OCI-LY3 (cell line): ENCODE measurements around the gene CFAP74.

Experiments
- H2AFZ ChIP-seq: fragments of 200-600, 300-600 bp; shearing (Covaris generic); 2 replicates; pipeline ENCODE4 v1.6.0; 2014; ENCODE audit warnings: antibody characterized with exemption, low read depth, low read length
- H3K27ac ChIP-seq: fragments of 200-600, 300-600 bp; sonication (generic); 2 replicates; pipeline ENCODE4 v1.5.1; 2014; ENCODE audit warnings: mild to moderate bottlenecking, low read length, moderate library complexity, mixed read lengths
- H3K27me3 ChIP-seq: fragments of 200-600, 300-600 bp; sonication (generic); 2 replicates; pipeline ENCODE4 v1.6.1; 2014; ENCODE audit warnings: low read depth, low read length, mixed read lengths
- H3K36me3 ChIP-seq: fragments of 200-600, 300-600 bp; sonication (generic); replicated peaks from 2 replicates; pipeline ENCODE3; 2014; ENCODE audit warnings: low read depth, low read length, mixed read lengths
- H3K4me1 ChIP-seq: fragments of 300-600, 200-600 bp; sonication (generic); 2 replicates; pipeline ENCODE4 v1.6.1; 2014; ENCODE audit warnings: low read length, mixed read lengths
- H3K4me2 ChIP-seq: fragments of 200-600, 300-600 bp; sonication (generic); 2 replicates; pipeline ENCODE4 v1.6.1; 2014; ENCODE audit warnings: low read length, mixed read lengths
- H3K4me3 ChIP-seq: fragments of 300-600, 200-600 bp; sonication (generic); 2 replicates; pipeline ENCODE4 v1.5.1; 2014; ENCODE audit warnings: antibody characterized with exemption, mild to moderate bottlenecking, low read length, moderate library complexity
- H3K79me2 ChIP-seq: fragments of 300-600, 200-600 bp; shearing (Covaris generic); 2 replicates; pipeline ENCODE4 v1.6.1; 2014; ENCODE audit warnings: mild to moderate bottlenecking, low read length, mixed read lengths
- H3K9ac ChIP-seq: fragments of 300-600, 200-600 bp; shearing (Covaris generic); 2 replicates; pipeline ENCODE4 v1.6.0; 2014; ENCODE audit warnings: mild to moderate bottlenecking, low read length, moderate library complexity
- H3K9me3 ChIP-seq: fragments of 200-600, 300-600 bp; shearing (Covaris generic); 2 replicates; pipeline ENCODE4 v1.6.1; 2014; ENCODE audit warnings: low read length, mixed read lengths; ENCODE audit not compliant: insufficient read depth
- H4K20me1 ChIP-seq: fragments of 200-600, 300-600 bp; sonication (generic); 2 replicates; pipeline ENCODE4 v1.6.1; 2016; ENCODE audit warnings: low read length, mixed read lengths; ENCODE audit not compliant: insufficient read depth
- CTCF ChIP-seq: fragments of 200-600, 300-600 bp; sonication (generic); IDR thresholded peaks from 2 replicates; pipeline ENCODE4 v1.5.1; 2014; ENCODE audit warnings: antibody characterized with exemption, low read length, low read depth
- EZH2phosphoT487 ChIP-seq: fragments of 200-600 bp; shearing (Covaris generic); IDR thresholded peaks from 2 replicates; pipeline ENCODE4 v1.6.1; 2018; ENCODE audit warnings: antibody characterized with exemption, mixed run types, low read depth

The CFAP74 gene

GRCh38 chr1:1947493-1947892 lies 56.1 kb downstream of the CFAP74 start:
- Histone ChIP-seq H3K9ac (no peak overlapping the region), H2AFZ (no peak overlapping the region), H3K9me3 (peaks cover 5% of the 10 kb centered on the region; the same call in 1 of the 2 replicates), H3K36me3 (no peaks in the 10 kb centered on the region), H3K79me2 (no peaks in the 10 kb centered on the region), H3K4me1 (peaks cover 6% of the 10 kb centered on the region; the same call in 1 of the 2 replicates), H3K27ac (no peak overlapping the region), H4K20me1 (no peaks in the 10 kb centered on the region), H3K4me2 (no peak overlapping the region), H3K4me3 (no peak overlapping the region), H3K27me3 (no peaks in the 10 kb centered on the region)
- TF ChIP-seq EZH2phosphoT487 (no peak), CTCF (no peak)

GRCh38 chr1:1946540-1946939 lies 57.0 kb downstream of the CFAP74 start:
- Histone ChIP-seq H3K4me3 (no peak overlapping the region), H3K9ac (no peak overlapping the region), H2AFZ (no peak overlapping the region), H3K79me2 (no peaks in the 10 kb centered on the region), H3K4me1 (peaks cover 6% of the 10 kb centered on the region; the same call in 1 of the 2 replicates), H3K36me3 (no peaks in the 10 kb centered on the region), H3K27me3 (no peaks in the 10 kb centered on the region), H3K9me3 (peaks cover 5% of the 10 kb centered on the region; the same call in 1 of the 2 replicates), H3K4me2 (no peak overlapping the region), H3K27ac (no peak overlapping the region), H4K20me1 (no peaks in the 10 kb centered on the region)
- TF ChIP-seq EZH2phosphoT487 (no peak), CTCF (no peak)

- H3K27ac ChIP-seq: no peak overlapping the region
- no peak overlapping the region for H3K4me2 ChIP-seq
- H3K27me3 ChIP-seq: no peaks in the 10 kb centered on the region
- no peaks in the 10 kb centered on the region for H4K20me1 ChIP-seq
- H2AFZ ChIP-seq: no peak overlapping the region
- H3K4me3 ChIP-seq: no peak overlapping the region
- H3K4me1 ChIP-seq: peaks cover 6% of the 10 kb centered on the region; the same call in 1 of the 2 replicates
- peaks cover under 1% of the 10 kb centered on the region; the same call in 1 of the 2 replicates for H3K9me3 ChIP-seq
- no peaks in the 10 kb centered on the region for H3K36me3 ChIP-seq
- H3K79me2 ChIP-seq: no peaks in the 10 kb centered on the region
- H3K9ac ChIP-seq: no peak overlapping the region
- TF ChIP-seq CTCF: no peak
These were observed 57.7 kb downstream of the CFAP74 start for GRCh38 chr1:1945782-1946393.

DNA sequence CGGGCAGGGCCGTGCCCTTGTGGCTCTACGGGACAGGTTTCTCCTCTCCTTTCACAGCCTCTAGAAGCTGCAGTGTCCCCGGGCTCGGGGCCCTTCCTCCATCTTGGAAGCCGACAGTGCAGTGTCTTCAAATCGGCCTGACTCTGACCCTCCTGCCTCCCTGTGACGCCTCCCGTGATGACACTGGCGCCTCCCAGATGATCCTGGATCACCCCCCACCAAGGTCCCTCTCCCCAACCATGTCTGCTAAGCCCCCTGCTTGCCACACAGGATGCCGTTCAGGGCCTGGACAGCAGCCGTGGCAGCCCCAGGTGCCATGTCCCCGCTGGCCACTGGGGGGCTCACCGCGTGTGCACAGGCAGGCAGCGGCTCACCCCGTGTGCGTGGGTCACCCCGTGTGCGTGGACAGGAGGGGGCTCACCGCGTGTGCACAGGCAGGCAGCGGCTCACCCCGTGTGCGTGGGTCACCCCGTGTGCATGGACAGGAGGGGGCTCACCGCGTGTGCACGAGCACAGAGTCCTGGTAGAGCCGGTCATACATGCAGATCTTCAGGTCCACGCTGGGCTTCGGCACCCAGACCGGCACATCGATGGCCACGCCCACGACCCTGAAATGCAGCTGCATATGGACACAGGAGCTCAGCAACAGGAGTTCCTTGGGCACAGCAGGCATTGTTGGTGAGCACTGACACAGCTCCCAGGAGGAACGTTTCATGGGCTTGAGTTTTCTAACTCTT lies 59.6 kb downstream of the CFAP74 start:
- Histone ChIP-seq H3K36me3 (no peaks in the 10 kb centered on the region), H3K27me3 (no peaks in the 10 kb centered on the region), H4K20me1 (no peaks in the 10 kb centered on the region), H3K9ac (peak overlapping the region; percentile 36; the same call in 1 of the 2 replicates), H3K4me1 (peaks cover 6% of the 10 kb centered on the region; the same call in 1 of the 2 replicates), H3K9me3 (no peaks in the 10 kb centered on the region), H3K27ac (no peak overlapping the region), H3K4me3 (peak overlapping the region; percentile 71), H3K4me2 (peak overlapping the region; percentile 81), H2AFZ (peak overlapping the region; percentile 95), H3K79me2 (no peaks in the 10 kb centered on the region)
- TF ChIP-seq EZH2phosphoT487 (no peak), CTCF (peak; percentile 74)
